H1 (cell line): ENCODE measurements around the gene KCP. TPM values are rescaled to one million over a fixed set of nuclear protein-coding genes. Genes with fewer than 3 reads are reported as not detected.

Source experiments
- CTCF ChIA-PET: fragments of 300-600 bp; sonication (Branson Sonifier 250); formaldehyde crosslinking; loops from one replicate; lab custom pipeline; 2021; ENCODE audit not compliant: partially characterized antibody; lab: Charles Lee
- POLR2A ChIA-PET: fragments of 300-600 bp; sonication (Branson Sonifier 250); formaldehyde crosslinking; loops from one replicate; lab custom pipeline; 2021; ENCODE audit warnings: inconsistent platforms; ENCODE audit not compliant: partially characterized antibody; lab: Charles Lee
- DNase-seq, 2 experiments: peaks; one replicate each; pipeline versions ENCODE4 v3.0.0 to v3.0.0-alpha.2; 2010 to 2022; ENCODE audit warnings: low spot score in 2 of 2, low read depth in 1 of 2, mixed read lengths in 1 of 2
- FAIRE-seq: peaks from 2 replicates; lab custom pipeline; 2011; peaks lifted over from hg19 to GRCh38; lab: Jason Lieb, UNC
- H2AFZ ChIP-seq: 2 replicates; pipeline ENCODE4 v1.8.1; 2012; ENCODE audit warnings: low read length, inconsistent platforms
- H2AK5ac ChIP-seq: 2 replicates; pipeline ENCODE4 v1.6.1; 2013; ENCODE audit warnings: low read depth, low read length
- H2BK120ac ChIP-seq: replicated peaks from 2 replicates; pipeline ENCODE3; 2013; ENCODE audit warnings: low read depth, low read length, inconsistent platforms
- H2BK12ac ChIP-seq: 2 replicates; pipeline ENCODE4 v1.6.1; 2013; ENCODE audit warnings: low read depth, low read length
- H2BK15ac ChIP-seq: 2 replicates; pipeline ENCODE4 v1.6.1; 2013; ENCODE audit warnings: low read length
- H2BK20ac ChIP-seq: 2 replicates; pipeline ENCODE4 v1.6.1; 2013; ENCODE audit warnings: low read length
- H2BK5ac ChIP-seq: 2 replicates; pipeline ENCODE4 v1.6.1; 2013; ENCODE audit warnings: low read depth, low read length
- H3K14ac ChIP-seq: 2 replicates; pipeline ENCODE4 v1.6.1; 2013; ENCODE audit warnings: inconsistent platforms; ENCODE audit not compliant: insufficient read length
- H3K18ac ChIP-seq: 2 replicates; pipeline ENCODE4 v1.6.1; 2013; ENCODE audit warnings: low read length; ENCODE audit errors: extremely low read depth
- H3K23ac ChIP-seq: 2 replicates; pipeline ENCODE4 v1.6.1; 2013; ENCODE audit warnings: inconsistent platforms; ENCODE audit not compliant: insufficient read length
- H3K23me2 ChIP-seq: 2 replicates; pipeline ENCODE4 v1.6.1; 2013; ENCODE audit warnings: low read depth, low read length
- H3K27ac ChIP-seq: 2 replicates; pipeline ENCODE4 v1.6.1; 2011; ENCODE audit warnings: low read depth, low read length, inconsistent platforms
- H3K27me3 ChIP-seq, 4 experiments: replicated peaks in 1 of 4; 1 replicate in 1 of 4; 2 replicates in 3 of 4; pipeline versions ENCODE4 v1.6.1 to v1.8.1; 2011 to 2013; ENCODE audit warnings: low read length in 3 of 4, mild to moderate bottlenecking in 3 of 4, inconsistent platforms in 2 of 4, mixed read lengths in 2 of 4, moderate library complexity in 1 of 4; ENCODE audit not compliant: control insufficient read depth in 3 of 4, insufficient read depth in 3 of 4; ENCODE audit errors: extremely low read depth in 1 of 4
- H3K36me3 ChIP-seq, 4 experiments: 2 replicates each; pipeline versions ENCODE4 v1.6.1 to v1.8.1; 2011 to 2013; ENCODE audit warnings: mild to moderate bottlenecking in 4 of 4, low read length in 3 of 4, moderate library complexity in 2 of 4, control low read depth in 1 of 4, inconsistent platforms in 1 of 4; ENCODE audit not compliant: insufficient read depth in 4 of 4, control insufficient read depth in 2 of 4
- H3K4ac ChIP-seq: replicated peaks from 2 replicates; pipeline ENCODE3; 2013; ENCODE audit warnings: low read length, low read depth, mixed read lengths, inconsistent platforms; ENCODE audit not compliant: insufficient read length
- H3K4me1 ChIP-seq, 4 experiments: replicated peaks in 1 of 4; 1 replicate in 1 of 4; 2 replicates in 3 of 4; pipeline versions ENCODE4 v1.6.1 to v1.8.1; 2011 to 2013; ENCODE audit warnings: low read length in 3 of 4, inconsistent platforms in 2 of 4, mixed read lengths in 1 of 4; ENCODE audit not compliant: insufficient read depth in 4 of 4, control insufficient read depth in 3 of 4
- H3K4me2 ChIP-seq, 2 experiments: 2 replicates each; pipeline versions ENCODE4 v1.6.1 to v1.8.1; 2011 to 2013; ENCODE audit warnings: low read depth in 2 of 2, low read length in 2 of 2, control low read depth in 1 of 2, inconsistent platforms in 1 of 2, mild to moderate bottlenecking in 1 of 2; ENCODE audit not compliant: insufficient read depth in 1 of 2
- H3K4me3 ChIP-seq, 4 experiments: fragments of 200-600, 300-600 bp in 1 of 4; sonication (generic), shearing (Covaris generic), sonication (Bioruptor Twin) in 1 of 4; 2 replicates each; pipeline versions ENCODE4 v1.5.1 to v1.8.1; 2011 to 2016; ENCODE audit warnings: low read length in 4 of 4, low read depth in 3 of 4, control low read depth in 2 of 4, inconsistent platforms in 2 of 4, mild to moderate bottlenecking in 2 of 4, mixed read lengths in 1 of 4, moderate library complexity in 1 of 4; ENCODE audit not compliant: insufficient read depth in 2 of 4; ENCODE audit errors: extremely low read depth in 1 of 4
- H3K56ac ChIP-seq: replicated peaks from 2 replicates; pipeline ENCODE3; 2013; ENCODE audit warnings: low read depth, mild to moderate bottlenecking, mixed read lengths, low read length, inconsistent platforms; ENCODE audit not compliant: insufficient read length
- H3K79me1 ChIP-seq: 2 replicates; pipeline ENCODE4 v1.6.1; 2013; ENCODE audit warnings: low read depth, low read length, control low read depth
- H3K79me2 ChIP-seq, 2 experiments: 2 replicates each; pipeline versions ENCODE4 v1.6.1 to v1.8.1; 2012 to 2013; ENCODE audit warnings: low read length in 2 of 2, mild to moderate bottlenecking in 2 of 2, inconsistent platforms in 1 of 2; ENCODE audit not compliant: insufficient read depth in 2 of 2, control insufficient read depth in 1 of 2
- H3K9ac ChIP-seq, 4 experiments: replicated peaks in 1 of 4; 1 replicate in 1 of 4; 2 replicates in 3 of 4; pipeline versions ENCODE4 v1.6.1 to v1.8.1; 2011 to 2013; ENCODE audit warnings: low read depth in 3 of 4, low read length in 3 of 4, control low read depth in 2 of 4, mild to moderate bottlenecking in 2 of 4, moderate library complexity in 2 of 4, inconsistent platforms in 1 of 4; ENCODE audit errors: extremely low read depth in 1 of 4
- H3K9me3 ChIP-seq, 2 experiments: 2 replicates each; pipeline versions ENCODE4 v1.6.1 to v1.8.1; 2012 to 2013; ENCODE audit warnings: mild to moderate bottlenecking in 2 of 2, moderate library complexity in 2 of 2, control low read depth in 1 of 2, inconsistent platforms in 1 of 2, low read depth in 1 of 2, low read length in 1 of 2, mixed read lengths in 1 of 2; ENCODE audit not compliant: insufficient read depth in 2 of 2
- H4K20me1 ChIP-seq, 2 experiments: replicated peaks in 1 of 2; 2 replicates each; pipeline versions ENCODE3 to v1.8.1; 2011 to 2013; ENCODE audit warnings: inconsistent platforms in 2 of 2, low read length in 2 of 2, mild to moderate bottlenecking in 1 of 2; ENCODE audit not compliant: insufficient read depth in 2 of 2, control insufficient read depth in 1 of 2
- H4K5ac ChIP-seq: 2 replicates; pipeline ENCODE4 v1.6.1; 2013; ENCODE audit warnings: low read length, low read depth, mixed read lengths, inconsistent platforms; ENCODE audit not compliant: insufficient read length
- H4K8ac ChIP-seq: 2 replicates; pipeline ENCODE4 v1.8.0; 2013; ENCODE audit warnings: mild to moderate bottlenecking, moderate library complexity, low read length, inconsistent platforms; ENCODE audit not compliant: insufficient read depth; ENCODE audit errors: extremely low read depth
- H4K91ac ChIP-seq: replicated peaks from 2 replicates; pipeline ENCODE3; 2013; ENCODE audit warnings: low read length, mixed read lengths, inconsistent platforms; ENCODE audit not compliant: insufficient read length
- PHF8 ChIP-seq: fragments of 200-600 bp; sonication (generic); conservative IDR thresholded peaks from 2 replicates; pipeline ENCODE4 v1.7.1; 2012; ENCODE audit warnings: low read depth, mild to moderate bottlenecking, inconsistent platforms, low read length, moderate library complexity
- TCF12 ChIP-seq: IDR thresholded peaks from 2 replicates; pipeline ENCODE4 v1.6.1; 2011; ENCODE audit warnings: low read depth, mild to moderate bottlenecking, low read length
- WGBS, 2 experiments: shearing (Covaris generic) in 1 of 2; methylation state at CpG; one replicate each; pipeline versions ENCODE4 v1.1.6 to v1.1.7; 2013 to 2015; ENCODE audit warnings: low lambda C conversion rate in 2 of 2, mixed read lengths in 2 of 2, inconsistent platforms in 1 of 2, low coverage in 1 of 2, missing lambda C conversion rate in 1 of 2; ENCODE audit not compliant: insufficient replicate concordance in 2 of 2, insufficient coverage in 1 of 2, insufficient read length in 1 of 2; ENCODE audit errors: extremely low coverage in 1 of 2, missing lambda C conversion rate in 1 of 2; 5-methylcytosine and 5-hydroxymethylcytosine counted together
- polyA plus RNA-seq, 7 experiments: library from polyadenylated mRNA; depleted of rRNA in 3 of 7; stranded (reverse) in 5 of 7; unstranded in 2 of 7; fragments of >200 nt in 5 of 7; fragments of 200-250 nt in 2 of 7; gene quantifications; 1 replicate in 5 of 7; 2 replicates in 1 of 7; 4 replicates in 1 of 7; pipeline versions ENCODE4 v1.2.1 to v1.2.3, GENCODE V29; 2011 to 2013; ENCODE audit warnings: missing spikeins in 2 of 7, mixed read lengths in 2 of 7
- total RNA-seq: library from RNA; stranded (reverse); fragmentation: NEBNext Ultra II Directional; extraction: Animal tissue kit (Norgen Biotek cat#: 25700); gene quantifications from 2 replicates; pipeline ENCODE4 v1.2.1, GENCODE V29; 2021

KCP gene
- total and polyA plus RNA-seq, 2 of the 8 experiments (the other 6 are each of a cell fraction or from before 2014, with no cell fraction given), result 1.3 to 2.0 TPM

DNA sequence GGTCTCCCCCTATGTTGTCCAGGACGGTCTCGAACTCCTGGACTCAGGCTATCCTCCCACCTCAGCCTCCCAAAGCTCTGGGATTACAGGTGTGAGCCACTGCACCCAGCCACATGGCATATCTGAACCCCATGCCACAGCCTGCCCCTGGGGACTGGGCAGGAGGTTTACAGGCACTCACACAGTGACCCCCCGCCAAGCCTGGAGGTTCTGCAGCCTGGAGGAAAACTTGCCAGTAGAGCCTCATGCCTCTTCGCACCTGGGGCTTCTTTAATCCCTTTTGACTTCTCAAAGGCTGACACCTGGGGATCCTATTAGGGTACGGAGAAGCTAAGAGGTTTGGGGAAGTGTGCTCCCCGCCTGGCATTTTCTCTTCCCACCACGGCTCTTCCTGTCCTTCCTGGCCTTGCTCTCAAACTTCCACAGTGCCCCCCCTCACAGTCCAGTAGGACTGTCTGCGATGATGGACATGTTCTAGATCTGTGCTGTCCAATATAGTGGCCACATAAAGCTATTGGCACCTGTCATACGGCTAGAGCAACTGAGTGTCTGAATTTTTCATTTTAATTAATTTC lies 11.4 kb upstream of the KCP start:
- Histone ChIP-seq H3K56ac (no peak overlapping the region), H3K9ac (no peak overlapping the region)
- CTCF ChIA-PET, result interaction anchor here (0.7 to 4.5 kb wide), 17 partner anchors 8 to 461 kb away, joined by 3 to 32 read pairs (median 4); partner anchors contain the start of gene IRF5

More for the DNA sequence above, 11.4 kb upstream of the KCP start:
- H2AK5ac ChIP-seq, result no peak overlapping the region
- no peaks in the 10 kb centered on the region for H3K36me3 ChIP-seq
- no peak overlapping the region for H4K5ac ChIP-seq
- no peak overlapping the region for H3K14ac ChIP-seq
- TF ChIP-seq PHF8, result no peak
- TF ChIP-seq TCF12, result 0 out of 2 replicates have a peak, but pooled peaks have one; percentile 9
- TF ChIP-seq, all 59 proteins: peak for 1
- POLR2A ChIA-PET, result interaction anchor here (1.7 to 2.5 kb wide), 3 partner anchors 10 to 12 kb away, joined by 3 to 8 read pairs (median 6); no protein-coding TSS in a partner anchor
- H3K79me2 ChIP-seq, result no peaks in the 10 kb centered on the region
- H4K20me1 ChIP-seq, result peaks cover 0 to 1% of the 10 kb centered on the region in 2 experiments
- H3K4me2 ChIP-seq, result no peak overlapping the region
- H3K18ac ChIP-seq, result no peak overlapping the region
- H3K4me3 ChIP-seq, result no peak overlapping the region
- no peak overlapping the region for H3K23ac ChIP-seq
- no peak overlapping the region for H2BK5ac ChIP-seq
- H4K8ac ChIP-seq, result no peak overlapping the region
- no peak overlapping the region for H4K91ac ChIP-seq
- no peaks in the 10 kb centered on the region for H3K23me2 ChIP-seq
- no peak overlapping the region for H2BK120ac ChIP-seq
- no peak for FAIRE-seq
- no peak overlapping the region for H3K27ac ChIP-seq
- no peak overlapping the region for H2BK15ac ChIP-seq
- WGBS, 2 experiments, result 84% methylated on average over 9 of the region's 9 CpGs; no CpG with 5 or more reads in 1 of the 2 experiments
- peak in 1 of 2 experiments; percentile 44 for DNase-seq
- no peaks in the 10 kb centered on the region for H3K79me1 ChIP-seq
- H3K27me3 ChIP-seq, result peaks cover 2 to 7% (median 6%) of the 10 kb centered on the region in 4 experiments; a peak in 6 of 7 replicates
- H2AFZ ChIP-seq, result no peak overlapping the region
- H3K4ac ChIP-seq, result no peak overlapping the region
- peaks cover 2 to 3% (median 2%) of the 10 kb centered on the region in 4 experiments; a peak in 3 of 7 replicates for H3K4me1 ChIP-seq
- no peaks in the 10 kb centered on the region for H3K9me3 ChIP-seq
- H2BK12ac ChIP-seq, result no peak overlapping the region
- 0 out of 2 replicates have a peak overlapping the region, but pooled peaks have one; percentile 32 for H2BK20ac ChIP-seq
